Ovary (tissue), 3 donors: ENCODE results near the gene PABPC4L.

Experiments used
- CTCF ChIP-seq, 3 donors: fragments of 450-650 bp in 2 of 3; fragments of 200-600 bp in 1 of 3; IDR thresholded peaks; one replicate each; pipeline versions ENCODE4 v1.5.1 to v1.8.0; 2016 to 2022; ENCODE audit warnings: antibody characterized with exemption in 3 of 3, mild to moderate bottlenecking in 1 of 3
- EP300 ChIP-seq: sonication (generic); formaldehyde crosslinking; IDR thresholded peaks from one replicate; pipeline ENCODE4 v1.6.1; 2017; ENCODE audit warnings: antibody characterized with exemption
- POLR2A ChIP-seq: fragments of 450-650 bp; IDR thresholded peaks from one replicate; pipeline ENCODE4 v1.6.1; 2017; ENCODE audit warnings: antibody characterized with exemption, mild to moderate bottlenecking, moderate library complexity
- donor health status: DM: no; HTN: no; CAD: no.

- no peak for TF ChIP-seq CTCF (IDR thresholded peaks at IDR 0.05)
- no peak for TF ChIP-seq POLR2A
- TF ChIP-seq EP300: no peak
Measured at GRCh38 chr4:134160211-134160610, 41.4 kb downstream of the PABPC4L start.
